ENCODE results near the gene ZBTB45.

Gene ZBTB45

GRCh38 chr19:58511353-58512208 is 8.0 kb downstream of the ZBTB45 start, which contains the start of gene SLC27A5:
SLC27A5 (minus strand) TSS chr19:58511992; CDS start chr19:58511955, 37 bp downstream.
- TF ChIP-seq GATA3 (IDR thresholded peaks at IDR 0.05; ENCODE audit: low read depth, low read length) (no peak), GATA2 (IDR thresholded peaks at IDR 0.05; ENCODE audit: low read depth, low read length) (no peak)

- TF ChIP-seq GATA2 (IDR thresholded peaks at IDR 0.05; ENCODE audit: low read depth, low read length) (no peak), GATA3 (IDR thresholded peaks at IDR 0.05; ENCODE audit: low read depth, low read length) (no peak)
Observed at GRCh38 chr19:58510084-58510862, 9.3 kb downstream of the ZBTB45 start.

DNA sequence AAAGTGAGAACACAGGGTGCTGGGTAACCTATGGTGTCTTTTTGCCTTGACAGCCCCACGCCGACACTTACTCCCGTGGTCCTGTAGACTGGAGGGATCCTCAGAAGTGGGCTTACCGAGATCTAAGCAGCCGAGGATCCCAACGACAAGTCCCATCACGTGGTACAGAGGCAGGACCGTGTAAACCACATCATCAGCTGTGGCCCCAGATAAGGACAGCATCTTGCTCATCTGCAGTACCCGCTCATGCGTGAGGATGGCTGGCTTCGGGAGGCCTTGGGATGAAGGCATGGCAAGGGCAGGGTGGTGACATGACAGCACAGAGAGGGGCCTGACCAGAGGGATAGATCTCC is 9.9 kb downstream of the ZBTB45 start:
- TF ChIP-seq GATA2 (IDR thresholded peaks at IDR 0.05; ENCODE audit: low read depth, low read length) (no peak), GATA3 (IDR thresholded peaks at IDR 0.05; ENCODE audit: low read depth, low read length) (no peak)

DNA sequence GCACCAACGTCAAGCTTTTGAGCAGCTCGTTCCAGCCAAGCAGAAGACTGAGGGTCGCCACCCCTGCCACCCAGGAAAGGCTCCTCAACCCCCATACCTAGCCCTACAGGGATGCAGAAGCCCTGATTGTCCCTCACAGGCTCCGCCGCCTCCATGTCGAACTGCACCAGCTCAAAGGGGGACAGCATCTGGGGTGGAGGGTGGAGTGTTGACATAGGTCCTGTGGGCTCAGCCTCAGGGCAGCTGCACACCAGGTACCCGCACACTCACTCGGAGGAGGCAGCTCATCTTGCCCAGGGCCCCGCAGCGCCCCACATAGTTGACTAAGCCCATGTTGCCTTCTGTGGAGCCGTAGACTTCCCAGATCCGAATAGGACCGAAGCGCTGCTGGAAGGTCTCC is 19.4 kb downstream of the ZBTB45 start:
- no peak for TF ChIP-seq GATA3 (IDR thresholded peaks at IDR 0.05; ENCODE audit: low read depth, low read length)
- TF ChIP-seq GATA2 (IDR thresholded peaks at IDR 0.05; ENCODE audit: low read depth, low read length): no peak

GRCh38 chr19:58499021-58499927 is 20.3 kb downstream of the ZBTB45 start:
- TF ChIP-seq GATA3 (IDR thresholded peaks at IDR 0.05; ENCODE audit: low read depth, low read length) (no peak), GATA2 (IDR thresholded peaks at IDR 0.05; ENCODE audit: low read depth, low read length) (no peak)

DNA sequence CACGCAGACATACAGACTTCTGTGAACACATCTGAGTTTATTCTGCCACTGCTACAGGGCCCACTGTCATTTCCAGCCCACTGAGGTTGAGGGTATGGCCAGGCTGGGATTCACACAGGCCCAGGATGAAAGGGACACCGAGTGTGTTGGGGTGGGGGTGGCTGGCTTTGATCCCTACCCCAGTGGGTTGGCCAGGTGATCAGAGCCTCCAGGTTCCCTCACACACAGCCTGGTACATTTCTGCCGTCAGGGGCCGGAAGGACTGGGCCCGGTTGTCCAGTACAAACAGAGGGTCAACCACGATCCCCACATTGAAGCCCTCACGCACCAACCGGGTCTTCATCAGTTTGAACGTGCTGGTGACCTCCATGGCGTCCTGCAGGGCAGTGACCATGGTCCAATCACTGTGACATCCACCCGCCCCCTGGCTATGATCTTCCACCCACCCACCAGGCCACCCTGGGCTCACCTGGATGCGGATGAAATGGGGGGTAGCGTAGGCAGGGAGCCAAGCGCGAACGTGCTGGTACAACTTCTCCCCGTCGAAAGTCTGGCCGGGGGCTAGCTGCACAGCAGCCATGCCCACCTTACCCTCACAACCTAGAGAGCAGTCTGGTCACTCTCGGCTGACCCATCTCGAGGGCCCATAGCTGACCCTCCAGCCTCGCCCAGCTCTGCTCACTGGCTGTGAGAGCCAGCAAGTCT is 21.1 kb downstream of the ZBTB45 start:
- TF ChIP-seq GATA3 (IDR thresholded peaks at IDR 0.05; ENCODE audit: low read depth, low read length) (no peak), GATA2 (IDR thresholded peaks at IDR 0.05; ENCODE audit: low read depth, low read length) (no peak)

DNA sequence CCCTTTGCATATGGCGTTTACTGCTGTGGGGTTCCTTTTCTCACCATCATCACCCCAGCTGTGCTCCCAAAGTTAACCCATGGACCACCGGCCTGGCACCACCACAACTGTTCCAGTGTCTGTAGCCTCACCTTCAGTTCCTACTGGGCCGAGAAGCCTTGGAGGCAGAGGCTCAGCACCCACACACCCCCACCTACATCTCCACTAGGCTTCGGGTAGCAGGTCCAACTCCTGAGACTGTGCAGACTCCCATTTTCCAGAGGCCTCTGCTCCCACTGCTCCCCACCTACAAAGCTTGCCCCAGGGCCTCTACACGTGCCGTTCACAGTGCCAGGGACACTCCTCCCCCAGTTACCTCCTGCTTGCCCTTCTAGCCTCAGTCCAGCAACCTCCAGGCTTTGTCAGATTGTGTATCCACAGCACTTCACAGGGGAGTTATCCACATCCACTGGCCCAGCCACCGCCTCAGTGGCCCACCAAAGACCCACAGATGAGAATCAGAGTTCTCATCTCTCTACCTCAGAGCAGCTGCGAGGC is 21.9 kb downstream of the ZBTB45 start:
- TF ChIP-seq GATA3 (IDR thresholded peaks at IDR 0.05; ENCODE audit: low read depth, low read length): no peak
- TF ChIP-seq GATA2 (IDR thresholded peaks at IDR 0.05; ENCODE audit: low read depth, low read length): no peak

GRCh38 chr19:58492265-58492664 is 27.3 kb downstream of the ZBTB45 start:
- TF ChIP-seq GATA3 (IDR thresholded peaks at IDR 0.05; ENCODE audit: low read depth, low read length): no peak
- no peak for TF ChIP-seq GATA2 (IDR thresholded peaks at IDR 0.05; ENCODE audit: low read depth, low read length)

- TF ChIP-seq GATA3 (IDR thresholded peaks at IDR 0.05; ENCODE audit: low read depth, low read length) (no peak), GATA2 (IDR thresholded peaks at IDR 0.05; ENCODE audit: low read depth, low read length) (no peak)
Observed at GRCh38 chr19:58491393-58491792, 28.2 kb downstream of the ZBTB45 start.

GRCh38 chr19:58483776-58484175 is 35.8 kb downstream of the ZBTB45 start:
- TF ChIP-seq GATA3 (IDR thresholded peaks at IDR 0.05; ENCODE audit: low read depth, low read length) (no peak), GATA2 (IDR thresholded peaks at IDR 0.05; ENCODE audit: low read depth, low read length) (no peak)

DNA sequence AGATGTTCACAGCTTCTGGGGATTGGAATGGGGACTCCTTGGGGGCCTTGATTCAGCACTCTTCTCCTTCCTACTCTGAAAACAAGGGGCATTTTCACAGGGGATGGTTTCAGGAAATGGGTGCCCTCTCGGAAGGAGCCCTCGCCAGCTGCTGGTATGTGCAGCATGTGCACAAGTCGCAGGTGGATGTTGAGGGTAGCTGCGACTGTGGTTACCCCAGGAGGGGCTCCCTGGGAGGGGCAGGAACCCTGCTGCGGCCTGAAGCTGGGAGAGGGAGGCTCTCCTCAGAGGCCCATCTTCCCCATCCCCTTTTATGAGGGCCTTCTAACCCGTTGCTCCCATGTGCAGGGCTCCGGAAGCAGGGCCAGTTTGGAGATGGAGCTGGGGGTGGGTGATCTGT is 37.2 kb downstream of the ZBTB45 start:
- TF ChIP-seq GATA2 (IDR thresholded peaks at IDR 0.05; ENCODE audit: low read depth, low read length) (no peak), GATA3 (IDR thresholded peaks at IDR 0.05; ENCODE audit: low read depth, low read length) (no peak)

- TF ChIP-seq GATA2 (IDR thresholded peaks at IDR 0.05; ENCODE audit: low read depth, low read length) (no peak), GATA3 (IDR thresholded peaks at IDR 0.05; ENCODE audit: low read depth, low read length) (no peak)
Observed at GRCh38 chr19:58480831-58481230, 38.8 kb downstream of the ZBTB45 start.

DNA sequence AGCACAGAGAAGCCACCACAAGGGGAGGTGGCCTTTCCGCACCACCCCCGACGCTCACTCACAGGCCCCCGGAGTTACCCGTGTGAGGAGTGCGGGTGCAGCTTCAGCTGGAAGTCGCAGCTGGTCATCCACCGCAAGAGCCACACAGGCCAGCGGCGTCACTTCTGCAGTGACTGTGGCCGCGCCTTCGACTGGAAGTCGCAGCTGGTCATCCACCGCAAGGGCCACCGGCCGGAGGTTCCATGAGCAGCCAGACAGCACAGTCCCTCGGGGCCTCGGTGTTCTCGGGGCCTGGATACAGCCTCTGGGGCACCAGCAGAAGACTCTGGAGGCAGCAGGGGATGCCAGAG is 39.2 kb downstream of the ZBTB45 start:
- no peak for TF ChIP-seq GATA2 (IDR thresholded peaks at IDR 0.05; ENCODE audit: low read depth, low read length)
- TF ChIP-seq GATA3 (IDR thresholded peaks at IDR 0.05; ENCODE audit: low read depth, low read length): no peak

Data from SH-SY5Y (cell line).